Stimulated activated CD4-positive, alpha-beta T cell treated with anti-CD3 and anti-CD28 coated beads, Interleukin-1b, Interleukin-23, amount 100 ng/mL, for 24 hours (primary cell): ENCODE data around the gene B4GALT3.
"Not testable (repeated sequence)": the region's sequence is repeated elsewhere in the genome, so short reads cannot be mapped to it uniquely, and the experiment has no call there.

Experiments
- DNase-seq, 4 experiments: peaks; one replicate each; pipeline ENCODE4 v3.0.0-alpha.2; 2020; ENCODE audit warnings: low read depth in 4 of 4, low spot score in 1 of 4

Gene B4GALT3

GRCh38 chr1:161177112-161177935 is at the start of gene B4GALT3:
TSS of gene B4GALT3 (minus strand) at chr1:161177507. CDS start at chr1:161176060, 1,447 bp downstream.
- peak; percentile 93 to 99 (median 94) for DNase-seq

- DNase-seq = no peak
Observed at GRCh38 chr1:161226759-161227158, 49.5 kb upstream of the B4GALT3 start.

GRCh38 chr1:161226320-161226711 is 49.0 kb upstream of the B4GALT3 start:
- DNase-seq = no peak

DNA sequence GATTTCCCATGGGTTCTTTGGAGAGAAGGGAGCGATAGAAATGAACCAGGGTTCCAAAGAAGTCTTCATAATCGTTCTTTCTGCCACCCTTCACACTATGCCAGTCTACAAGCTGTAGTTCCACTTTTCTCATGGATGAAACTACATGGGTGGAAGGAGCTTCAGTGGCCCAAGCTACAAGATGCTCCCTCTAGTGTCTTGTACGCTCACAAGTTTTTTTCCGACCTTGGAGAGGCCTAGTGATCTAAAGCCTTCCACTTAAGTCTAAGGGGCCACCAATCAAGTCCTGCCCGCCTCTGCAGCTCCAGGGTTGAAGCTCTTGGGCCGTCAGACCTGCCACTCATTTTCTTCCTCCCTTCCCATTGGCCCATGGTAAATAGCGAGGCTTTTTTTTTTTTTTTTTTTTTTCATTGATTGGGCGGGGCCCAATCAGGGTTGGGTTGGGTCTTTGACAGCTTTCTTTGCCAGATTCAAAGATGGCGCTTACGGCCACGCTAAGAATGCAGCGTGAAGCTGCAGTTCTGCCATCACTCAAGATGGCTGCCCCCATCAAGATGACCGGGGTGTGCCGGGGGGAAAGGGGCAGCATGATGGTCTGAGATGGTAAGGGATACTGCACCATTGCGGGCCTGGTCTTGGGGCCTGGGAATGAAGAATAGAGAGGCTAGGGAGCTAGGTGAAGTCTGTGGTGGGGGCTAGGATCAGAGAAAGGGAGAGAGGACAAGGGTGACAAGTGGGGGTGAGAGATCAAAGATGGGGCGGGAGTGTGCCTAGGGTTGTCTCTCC is 48.4 kb upstream of the B4GALT3 start, which contains the start of gene TOMM40L:
Gene TOMM40L (plus strand): TSS at position 527 of the 786 bp plus-strand sequence. CDS start 430 bp downstream, outside the sequence.
- peak; percentile 66 to 81 (median 72) for DNase-seq

DNA sequence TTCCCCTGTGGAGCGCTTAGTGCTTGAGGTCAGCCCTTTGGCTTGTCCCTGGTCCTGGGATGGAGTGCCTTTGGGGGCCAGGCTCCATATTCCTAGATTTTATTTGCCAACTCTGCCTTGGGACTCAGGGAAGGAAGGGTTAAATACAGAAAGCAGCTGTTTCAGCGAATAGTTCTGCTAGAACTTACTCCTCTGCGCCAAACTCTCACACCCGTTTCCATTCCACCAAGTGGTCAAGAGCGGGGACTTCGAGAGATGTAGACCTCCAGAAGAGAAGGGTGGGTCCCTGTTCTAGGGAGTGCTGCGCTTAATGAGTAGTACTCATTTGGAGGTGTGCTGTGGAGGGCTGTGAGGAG is 47.8 kb upstream of the B4GALT3 start:
- no peak for DNase-seq

DNA sequence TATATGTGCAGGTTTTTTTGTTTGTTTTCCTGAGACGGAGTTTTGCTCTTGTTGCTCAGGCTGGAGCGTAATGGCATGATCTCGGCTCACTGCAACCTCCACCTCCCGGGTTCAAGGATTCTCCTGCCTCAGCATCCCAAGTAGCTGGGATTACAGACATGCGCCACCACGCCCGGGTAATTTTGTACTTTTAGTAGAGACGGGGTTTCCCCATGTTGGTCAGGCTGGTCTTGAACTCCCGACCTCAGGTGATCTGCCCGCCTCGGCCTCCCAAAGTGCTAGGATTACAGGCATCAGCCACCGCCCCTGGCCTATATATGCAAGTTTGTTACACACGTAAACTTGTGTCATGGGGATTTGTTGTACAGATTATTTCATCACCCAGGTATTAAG is 47.4 kb upstream of the B4GALT3 start:
- not testable (repeated sequence) for DNase-seq

DNA sequence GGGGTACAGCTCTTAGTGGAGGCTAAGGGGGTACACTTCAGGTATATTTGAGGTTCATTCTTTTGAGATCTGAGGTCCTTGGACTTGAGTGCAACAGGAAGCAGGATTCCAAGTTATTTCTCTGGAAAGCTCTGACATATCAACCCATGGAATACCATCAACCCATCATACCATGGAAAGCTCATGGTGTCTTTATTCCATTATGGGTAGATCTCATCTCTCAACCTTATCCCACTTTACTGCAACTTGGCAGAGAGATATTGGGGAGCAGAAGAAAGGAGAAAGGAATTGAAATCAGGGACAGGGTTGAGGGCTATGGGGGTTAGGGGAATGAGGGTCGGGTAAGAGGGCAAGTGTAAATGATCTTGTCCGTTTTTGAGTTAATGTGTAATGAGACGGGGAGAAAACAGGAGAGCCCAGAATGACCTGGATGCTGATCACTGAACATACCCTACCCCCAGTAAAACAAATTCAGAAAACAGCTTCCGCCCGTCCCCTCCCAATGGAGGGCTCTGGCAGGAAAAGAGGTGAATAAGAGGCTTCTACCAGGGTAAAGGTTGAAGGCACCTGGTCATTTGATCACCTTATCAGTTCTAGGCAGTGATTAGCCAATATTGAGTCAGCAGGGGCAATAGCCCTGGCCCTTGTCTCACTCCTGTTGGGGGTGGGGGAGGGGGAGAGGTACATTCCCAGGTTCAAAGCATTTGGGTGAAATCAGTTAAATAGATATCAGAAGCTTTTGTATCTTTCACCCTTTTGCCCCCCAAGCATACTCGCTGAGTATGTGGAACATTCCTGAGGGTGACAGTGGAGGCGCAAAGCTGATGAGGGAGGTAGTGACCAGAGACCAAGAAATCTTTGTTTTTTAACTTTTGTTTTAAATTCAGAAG is 46.7 kb upstream of the B4GALT3 start:
- no peak for DNase-seq

DNA sequence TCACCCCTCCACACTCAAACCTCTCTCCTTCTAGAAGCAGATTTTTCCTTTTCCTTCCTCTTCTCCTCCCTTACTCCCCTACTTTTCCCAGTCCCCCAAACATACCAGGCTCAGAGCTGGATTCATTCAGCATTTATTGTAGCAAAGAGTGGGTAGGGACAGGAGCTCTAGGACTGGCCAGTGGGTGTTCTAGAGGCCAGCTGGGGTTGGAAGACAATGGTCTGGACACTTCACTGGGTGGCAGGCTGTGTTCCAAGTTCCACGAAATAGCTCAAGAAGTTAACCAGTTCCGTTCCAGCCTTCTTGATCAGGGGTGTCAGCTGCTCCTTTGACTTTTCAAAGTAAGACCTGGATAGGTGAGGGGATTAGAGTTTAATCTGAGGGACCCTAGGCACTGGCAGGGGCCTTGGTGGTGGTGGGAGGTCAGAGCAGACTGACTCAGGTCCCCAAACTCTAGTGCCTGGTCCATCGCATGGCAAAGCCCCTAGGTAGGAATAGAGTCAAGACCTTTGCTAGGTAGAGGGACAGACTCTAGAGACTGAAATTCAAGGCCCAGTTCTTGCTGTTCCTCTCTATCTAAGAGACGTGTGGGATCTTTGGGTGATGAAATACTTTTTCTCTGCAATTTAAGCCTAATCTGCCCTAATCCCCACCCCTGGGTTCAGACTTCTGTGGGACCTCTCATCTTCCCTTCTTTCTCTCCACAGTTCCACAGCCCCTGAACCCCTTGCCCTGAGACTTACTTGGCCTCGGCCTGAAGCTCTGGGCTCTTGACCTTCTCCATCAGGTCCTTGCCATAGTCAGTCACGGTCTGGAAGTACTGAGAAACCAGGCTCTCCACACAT is 45.1 kb upstream of the B4GALT3 start:
- DNase-seq = no peak

GRCh38 chr1:161220002-161220401 is 42.7 kb upstream of the B4GALT3 start:
- no peak for DNase-seq

GRCh38 chr1:161219078-161219892 is 42.0 kb upstream of the B4GALT3 start:
- DNase-seq = no peak

GRCh38 chr1:161218301-161219077 is 41.2 kb upstream of the B4GALT3 start:
- DNase-seq = no peak

DNA sequence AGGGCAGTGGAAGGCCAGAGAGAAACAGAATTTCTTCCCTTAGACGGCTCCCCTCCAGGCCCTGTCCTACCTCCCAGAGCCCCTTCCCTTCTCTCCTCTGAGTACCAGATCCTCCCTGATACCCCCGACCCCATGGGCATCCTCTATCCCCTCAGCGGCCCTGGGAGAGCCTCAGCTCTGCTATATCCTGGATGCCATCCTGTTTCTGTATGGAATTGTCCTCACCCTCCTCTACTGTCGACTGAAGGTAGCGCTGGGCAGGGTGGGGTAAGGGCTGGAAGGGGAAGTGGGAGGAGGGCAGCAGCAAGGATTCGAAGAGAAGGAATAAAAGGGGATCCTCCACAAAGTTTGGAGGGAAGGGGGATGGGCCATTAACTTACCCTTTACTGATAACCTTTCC is 40.5 kb upstream of the B4GALT3 start:
- no peak for DNase-seq

GRCh38 chr1:161216945-161217712 is 39.8 kb upstream of the B4GALT3 start:
- DNase-seq = no peak

GRCh38 chr1:161215076-161215475 is 37.8 kb upstream of the B4GALT3 start, which contains the start of gene FCER1G:
TSS of gene FCER1G (plus strand) at chr1:161215295. CDS start at chr1:161215322, 27 bp downstream.
- no peak for DNase-seq

DNA sequence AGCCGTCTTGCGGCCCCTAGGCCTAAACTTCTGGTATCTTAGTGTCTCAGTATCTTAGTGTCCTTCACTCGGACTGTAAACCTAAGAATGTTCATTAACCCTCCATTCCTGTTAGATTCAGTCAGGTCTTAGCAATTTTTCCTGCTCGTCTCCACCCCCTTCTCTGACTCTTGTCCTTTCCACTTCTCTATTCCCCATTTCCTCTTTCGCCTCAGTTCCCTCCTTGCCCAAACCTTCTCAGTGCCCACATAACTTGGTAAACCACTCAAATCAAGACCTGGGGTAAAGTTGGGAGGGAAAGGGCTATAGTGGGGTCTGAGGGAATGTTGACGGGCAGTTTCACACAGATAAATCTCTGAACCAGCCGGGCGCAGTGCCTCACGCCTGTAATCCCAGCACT is 37.1 kb upstream of the B4GALT3 start:
- DNase-seq = no peak

DNA sequence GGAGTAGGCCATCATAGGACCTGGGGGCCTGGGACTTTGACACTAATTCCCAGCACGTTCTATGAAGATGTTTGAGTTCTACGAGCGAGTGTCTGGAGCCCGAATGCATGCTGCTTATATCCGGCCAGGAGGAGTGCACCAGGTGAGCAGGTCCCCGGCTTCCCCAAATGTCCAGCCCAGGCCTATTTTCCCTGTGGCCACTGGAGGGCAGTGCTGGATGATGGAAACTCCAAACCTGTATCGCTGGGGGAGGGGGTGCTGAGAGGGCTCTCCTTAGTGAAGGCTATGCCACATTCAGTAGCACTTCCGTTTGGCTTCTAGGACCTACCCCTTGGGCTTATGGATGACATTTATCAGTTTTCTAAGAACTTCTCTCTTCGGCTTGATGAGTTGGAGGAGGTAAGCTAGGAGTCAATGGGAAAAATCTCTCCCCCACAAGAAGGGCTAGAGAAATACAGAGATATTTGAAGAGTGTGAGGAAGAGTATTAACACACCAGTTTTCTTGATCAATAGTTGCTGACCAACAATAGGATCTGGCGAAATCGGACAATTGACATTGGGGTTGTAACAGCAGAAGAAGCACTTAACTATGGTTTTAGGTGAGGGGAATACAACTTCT is 32.6 kb upstream of the B4GALT3 start:
- DNase-seq = peak in 3 of 4 experiments; percentile 29 to 54 (median 48)

DNA sequence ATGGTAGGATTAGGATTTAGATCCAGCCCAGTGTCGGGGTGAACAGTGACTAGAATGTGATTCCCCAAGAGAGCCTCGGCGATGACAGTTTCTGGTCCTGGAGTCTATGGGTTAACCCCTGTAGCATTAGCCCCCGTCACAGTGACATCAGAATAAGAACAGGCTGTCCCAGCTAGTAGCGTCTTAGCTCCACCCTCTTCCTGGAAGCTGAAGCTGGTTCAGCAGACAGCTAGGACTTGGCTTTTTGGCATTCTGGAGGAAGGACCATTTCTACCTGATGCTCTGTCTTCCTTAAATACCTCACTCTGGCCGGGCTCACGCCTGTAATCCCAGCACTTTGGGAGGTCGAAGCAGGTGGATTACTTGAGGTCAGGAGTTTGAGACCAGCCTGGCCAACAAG is 29.9 kb upstream of the B4GALT3 start:
- DNase-seq = no peak
